ENCODE data around the gene FLVCR2. TPM values are rescaled to one million over a fixed set of nuclear protein-coding genes. Genes with fewer than 3 reads are reported as not detected.

FLVCR2 gene
- total RNA-seq, 2 donors from 2014 or later = 9.0 to 10.8 TPM

DNA sequence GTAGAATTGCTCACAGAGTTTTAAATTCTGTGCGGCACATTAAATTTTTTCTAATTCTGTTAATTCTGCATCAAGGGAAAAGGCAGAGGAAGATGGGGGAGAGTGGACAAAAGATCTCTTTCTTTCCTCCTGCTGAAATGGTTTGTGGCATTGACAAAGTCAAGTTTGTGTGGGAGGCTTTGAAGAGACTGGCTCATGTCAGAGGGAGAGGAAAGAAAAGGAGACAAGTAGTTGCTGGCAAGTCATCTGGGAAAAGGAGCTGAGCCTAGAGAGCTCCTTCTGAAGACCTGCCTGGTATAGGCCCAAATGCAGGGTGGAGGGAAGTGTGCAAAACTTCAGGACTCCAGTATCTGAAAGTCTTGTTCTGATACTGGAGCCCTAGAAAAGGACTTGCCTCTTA lies 119.0 kb downstream of the FLVCR2 start:
- Histone ChIP-seq H3K27ac (no peak overlapping the region), H3K9ac (ENCODE audit: low read depth in 2 of 2, low read length in 2 of 2) (no peak overlapping the region), H3K36me3 (no peaks in the 10 kb centered on the region), H3K4me1 (no peaks in the 10 kb centered on the region), H3K27me3 (no peaks in the 10 kb centered on the region), H3K9me3 (no peaks in the 10 kb centered on the region), H3K4me3 (no peak overlapping the region)
- DNase-seq = no peak
- TF ChIP-seq, protein P1, sequence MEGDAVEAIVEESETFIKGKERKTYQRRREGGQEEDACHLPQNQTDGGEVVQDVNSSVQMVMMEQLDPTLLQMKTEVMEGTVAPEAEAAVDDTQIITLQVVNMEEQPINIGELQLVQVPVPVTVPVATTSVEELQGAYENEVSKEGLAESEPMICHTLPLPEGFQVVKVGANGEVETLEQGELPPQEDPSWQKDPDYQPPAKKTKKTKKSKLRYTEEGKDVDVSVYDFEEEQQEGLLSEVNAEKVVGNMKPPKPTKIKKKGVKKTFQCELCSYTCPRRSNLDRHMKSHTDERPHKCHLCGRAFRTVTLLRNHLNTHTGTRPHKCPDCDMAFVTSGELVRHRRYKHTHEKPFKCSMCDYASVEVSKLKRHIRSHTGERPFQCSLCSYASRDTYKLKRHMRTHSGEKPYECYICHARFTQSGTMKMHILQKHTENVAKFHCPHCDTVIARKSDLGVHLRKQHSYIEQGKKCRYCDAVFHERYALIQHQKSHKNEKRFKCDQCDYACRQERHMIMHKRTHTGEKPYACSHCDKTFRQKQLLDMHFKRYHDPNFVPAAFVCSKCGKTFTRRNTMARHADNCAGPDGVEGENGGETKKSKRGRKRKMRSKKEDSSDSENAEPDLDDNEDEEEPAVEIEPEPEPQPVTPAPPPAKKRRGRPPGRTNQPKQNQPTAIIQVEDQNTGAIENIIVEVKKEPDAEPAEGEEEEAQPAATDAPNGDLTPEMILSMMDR (IDR thresholded peaks at IDR 0.05) = no peak
- intact Hi-C loops (cut with DNase I) = no loop called here

Other genes with a start within 250 kb of the FLVCR2 start
- gene JDP2, start 150.6 kb upstream of the FLVCR2 start, total RNA-seq = 10 to 100 TPM; 19.4 to 37.1 TPM
- gene BATF, start 56.2 kb upstream of the FLVCR2 start, total RNA-seq = 1 to 10 TPM in 1 of 2 donors, under 1 TPM in 1; 0.77 to 1.3 TPM
- 10 to 100 TPM; 24.4 to 32.3 TPM for gene ERG28, start 82.3 kb downstream of the FLVCR2 start, total RNA-seq
- gene TTLL5, start 82.6 kb downstream of the FLVCR2 start, total RNA-seq = 10 to 100 TPM; 26.5 to 37.3 TPM

Measured in colonic mucosa (tissue), 4 donors.